ENCODE results near the gene CHST3.

The CHST3 gene

GRCh38 chr10:71945819-71946474 lies 18.2 kb upstream of the CHST3 start:
- ATAC-seq, result no peak
- TF ChIP-seq TSHZ2 (CRISPR knock-in tag; IDR thresholded peaks at IDR 0.05), result no peak
- TF ChIP-seq CREB5 (CRISPR knock-in tag; IDR thresholded peaks at IDR 0.05; ENCODE audit: low read depth), result no peak
- no peak for TF ChIP-seq GLIS3 (CRISPR knock-in tag; IDR thresholded peaks at IDR 0.05)
- no peak for TF ChIP-seq SNAI2 (CRISPR knock-in tag; IDR thresholded peaks at IDR 0.05)
- TF ChIP-seq OSR1 (CRISPR knock-in tag; IDR thresholded peaks at IDR 0.05), result no peak
- no peak for TF ChIP-seq CSDC2 (CRISPR knock-in tag; IDR thresholded peaks at IDR 0.05)
- TF ChIP-seq ZFP3 (CRISPR knock-in tag; IDR thresholded peaks at IDR 0.05), result no peak
- TF ChIP-seq PPARA (CRISPR knock-in tag; IDR thresholded peaks at IDR 0.05; ENCODE audit: borderline replicate concordance), result no peak
- no peak for TF ChIP-seq BACH2 (CRISPR knock-in tag; IDR thresholded peaks at IDR 0.05; ENCODE audit: borderline replicate concordance)
- no peak for TF ChIP-seq CSRNP3 (CRISPR knock-in tag; IDR thresholded peaks at IDR 0.05)
- no peak for TF ChIP-seq ZFP30 (CRISPR knock-in tag; IDR thresholded peaks at IDR 0.05)
- no peak for TF ChIP-seq TCF4 (CRISPR knock-in tag; IDR thresholded peaks at IDR 0.05; ENCODE audit: borderline replicate concordance)
- no peak for TF ChIP-seq POU6F1 (CRISPR knock-in tag; IDR thresholded peaks at IDR 0.05; ENCODE audit: borderline replicate concordance, low read depth)
- TF ChIP-seq ISL1 (CRISPR knock-in tag; IDR thresholded peaks at IDR 0.05), result no peak
- no peak for TF ChIP-seq ZC3H10 (CRISPR knock-in tag; IDR thresholded peaks at IDR 0.05)
- TF ChIP-seq ESRRG (CRISPR knock-in tag; IDR thresholded peaks at IDR 0.05), result no peak

GRCh38 chr10:71946700-71947099 lies 17.5 kb upstream of the CHST3 start:
- TF ChIP-seq TSHZ2 (CRISPR knock-in tag; IDR thresholded peaks at IDR 0.05), result no peak
- TF ChIP-seq ZC3H10 (CRISPR knock-in tag; IDR thresholded peaks at IDR 0.05), result no peak
- ATAC-seq, result no peak

GRCh38 chr10:71948496-71949067 lies 15.6 kb upstream of the CHST3 start:
- ATAC-seq, result no peak
- TF ChIP-seq SNAI2 (CRISPR knock-in tag; IDR thresholded peaks at IDR 0.05) (no peak), RARB (CRISPR knock-in tag; IDR thresholded peaks at IDR 0.05) (no peak), CSDC2 (CRISPR knock-in tag; IDR thresholded peaks at IDR 0.05) (no peak), CSRNP3 (CRISPR knock-in tag; IDR thresholded peaks at IDR 0.05) (no peak), ESRRG (CRISPR knock-in tag; IDR thresholded peaks at IDR 0.05) (no peak), ZNF565 (CRISPR knock-in tag; conservative IDR thresholded peaks at IDR 0.05; ENCODE audit: low read depth) (no peak), PPARA (CRISPR knock-in tag; IDR thresholded peaks at IDR 0.05; ENCODE audit: borderline replicate concordance) (no peak), TCF4 (CRISPR knock-in tag; IDR thresholded peaks at IDR 0.05; ENCODE audit: borderline replicate concordance) (no peak), POU6F1 (CRISPR knock-in tag; IDR thresholded peaks at IDR 0.05; ENCODE audit: borderline replicate concordance, low read depth) (no peak), PATZ1 (CRISPR knock-in tag; IDR thresholded peaks at IDR 0.05; ENCODE audit: borderline replicate concordance) (no peak), ZNF70 (CRISPR knock-in tag; IDR thresholded peaks at IDR 0.05) (no peak)

Data from SK-N-SH treated with all-trans-retinoic acid at 6 μM for 48 hours (cell line).